Activated CD4-positive, alpha-beta memory T cell treated with anti-CD3 and anti-CD28 coated beads for 36 hours (primary cell): ENCODE measurements around the gene POMC. TPM values are rescaled to one million over a fixed set of nuclear protein-coding genes. Genes with fewer than 3 reads are reported as not detected.
"Not testable (repeated sequence)": the region's sequence is repeated elsewhere in the genome, so short reads cannot be mapped to it uniquely, and the experiment has no call there.

Experiments used
- CTCF ChIA-PET: fragments of 350-600 bp; sonication (Branson Sonifier 250); formaldehyde crosslinking; loops from one replicate; lab custom pipeline; 2021; ENCODE audit warnings: antibody characterized with exemption, inconsistent platforms; lab: Charles Lee
- POLR2A ChIA-PET: fragments of 350-600 bp; sonication (Branson Sonifier 250); formaldehyde crosslinking; loops from one replicate; lab custom pipeline; 2021; ENCODE audit warnings: antibody characterized with exemption; lab: Charles Lee
- DNase-seq: peaks from one replicate; pipeline ENCODE4 v3.0.0-alpha.2; 2020
- H3K27ac Mint-ChIP-seq: one replicate; pipeline ENCODE4 v1.8.0; 2021; ENCODE audit warnings: mixed read lengths
- H3K27me3 Mint-ChIP-seq: one replicate; pipeline ENCODE4 v1.8.0; 2021; ENCODE audit warnings: mixed read lengths
- H3K36me3 Mint-ChIP-seq: one replicate; pipeline ENCODE4 v1.8.0; 2021; ENCODE audit warnings: mixed read lengths
- H3K4me1 Mint-ChIP-seq: one replicate; pipeline ENCODE4 v1.8.0; 2021; ENCODE audit warnings: low read depth, mixed read lengths
- H3K4me3 Mint-ChIP-seq: one replicate; pipeline ENCODE4 v1.8.0; 2021; ENCODE audit warnings: mild to moderate bottlenecking, mixed read lengths
- H3K9me3 Mint-ChIP-seq: one replicate; pipeline ENCODE4 v1.8.0; 2021; ENCODE audit warnings: mixed read lengths
- intact Hi-C: fragments of 100-400 bp; cut with micrococcal nuclease; formaldehyde crosslinking; loops from one replicate; pipeline ENCODE4 v1.15.1; 2023
- total RNA-seq, 2 experiments: library from RNA; stranded (reverse); gene quantifications; one replicate each; pipeline ENCODE4 v1.2.3, GENCODE V29; 2021

POMC gene
- total RNA-seq, 2 experiments from 2014 or later, result 3.8 to 4.2 TPM

GRCh38 chr2:25174192-25174861 is 5.9 kb upstream of the POMC start:
- CTCF ChIA-PET, result interaction anchor here (0.6 kb wide), 1 partner anchor 21 kb away, joined by 3 read pairs; no protein-coding TSS in a partner anchor
- no peaks in the 10 kb centered on the region for H3K36me3 Mint-ChIP-seq

GRCh38 chr2:25173719-25174118 is 5.3 kb upstream of the POMC start:
- POLR2A ChIA-PET, result no interaction called here
- H3K36me3 Mint-ChIP-seq, result no peaks in the 10 kb centered on the region
- H3K4me3 Mint-ChIP-seq, result no peak overlapping the region
- H3K9me3 Mint-ChIP-seq, result no peaks in the 10 kb centered on the region
- CTCF ChIA-PET, result no interaction called here
- DNase-seq, result no peak
- peaks cover 18% of the 10 kb centered on the region for H3K27me3 Mint-ChIP-seq
- intact Hi-C loops, result no loop called here
- no peaks in the 10 kb centered on the region for H3K4me1 Mint-ChIP-seq
- H3K27ac Mint-ChIP-seq, result no peak overlapping the region

More at GRCh38 chr2:25174192-25174861, 5.9 kb upstream of the POMC start:
- no peaks in the 10 kb centered on the region for H3K9me3 Mint-ChIP-seq
- no peak overlapping the region for H3K4me3 Mint-ChIP-seq
- intact Hi-C loops, result no loop called here
- no peaks in the 10 kb centered on the region for H3K4me1 Mint-ChIP-seq
- no peak for DNase-seq
- peaks cover 14% of the 10 kb centered on the region for H3K27me3 Mint-ChIP-seq
- H3K27ac Mint-ChIP-seq, result no peak overlapping the region
- POLR2A ChIA-PET, result no interaction called here

- Mint-ChIP-seq H3K4me3 (no peak overlapping the region), H3K4me1 (peaks cover 14% of the 10 kb centered on the region), H3K36me3 (no peaks in the 10 kb centered on the region), H3K9me3 (no peaks in the 10 kb centered on the region), H3K27ac (no peak overlapping the region), H3K27me3 (peaks cover 36% of the 10 kb centered on the region)
- CTCF ChIA-PET, result interaction anchor here (1.2 to 2.3 kb wide), 2 partner anchors 24 to 196 kb away, joined by 4 to 6 read pairs; no protein-coding TSS in a partner anchor
- DNase-seq, result no peak
- intact Hi-C loops, result no loop called here
- POLR2A ChIA-PET, result no interaction called here
These were observed 2.5 kb upstream of the POMC start for GRCh38 chr2:25170888-25171287.

GRCh38 chr2:25169073-25169470 is 692 bp upstream of the POMC start:
- POLR2A ChIA-PET, result no interaction called here
- Mint-ChIP-seq H3K27me3 (peaks cover 36% of the 10 kb centered on the region), H3K27ac (no peak overlapping the region), H3K9me3 (no peaks in the 10 kb centered on the region), H3K36me3 (no peaks in the 10 kb centered on the region), H3K4me3 (peak overlapping the region; percentile 51), H3K4me1 (peaks cover 14% of the 10 kb centered on the region)
- intact Hi-C loops, result loop anchor here (5.0 kb wide), 1 partner anchor 353 kb away; no protein-coding TSS in a partner anchor
- CTCF ChIA-PET, result interaction anchor here (2.3 to 2.9 kb wide), 2 partner anchors 28 to 194 kb away, joined by 6 to 16 read pairs; no protein-coding TSS in a partner anchor
- no peak for DNase-seq

GRCh38 chr2:25165992-25166875 is 2.1 kb downstream of the POMC start:
- H3K36me3 Mint-ChIP-seq, result no peaks in the 10 kb centered on the region
- no peaks in the 10 kb centered on the region for H3K9me3 Mint-ChIP-seq
- POLR2A ChIA-PET, result no interaction called here
- peaks cover 36% of the 10 kb centered on the region for H3K27me3 Mint-ChIP-seq
- peaks cover 16% of the 10 kb centered on the region for H3K4me1 Mint-ChIP-seq
- H3K27ac Mint-ChIP-seq, result no peak overlapping the region
- intact Hi-C loops, result loop anchor here (1.0 to 5.0 kb wide), 2 partner anchors 30 to 356 kb away; no protein-coding TSS in a partner anchor
- CTCF ChIA-PET, result interaction anchor here (0.6 to 2.9 kb wide), 7 partner anchors 22 to 400 kb away, joined by 3 to 39 read pairs (median 4); no protein-coding TSS in a partner anchor
- peak; percentile 62 for DNase-seq
- no peak overlapping the region for H3K4me3 Mint-ChIP-seq

GRCh38 chr2:25164561-25164960 is 3.8 kb downstream of the POMC start:
- ChIA-PET POLR2A (no interaction called here), CTCF (interaction anchor here (2.4 to 2.9 kb wide), 2 partner anchors 31 to 32 kb away, joined by 11 to 39 read pairs; no protein-coding TSS in a partner anchor)
- H3K4me3 Mint-ChIP-seq, result no peak overlapping the region
- H3K4me1 Mint-ChIP-seq, result peaks cover 26% of the 10 kb centered on the region
- no peak overlapping the region for H3K27ac Mint-ChIP-seq
- H3K36me3 Mint-ChIP-seq, result peaks cover 4% of the 10 kb centered on the region
- DNase-seq, result no peak
- no peaks in the 10 kb centered on the region for H3K9me3 Mint-ChIP-seq
- H3K27me3 Mint-ChIP-seq, result peaks cover 26% of the 10 kb centered on the region
- intact Hi-C loops, result no loop called here

GRCh38 chr2:25162061-25162460 is 6.3 kb downstream of the POMC start:
- H3K27me3 Mint-ChIP-seq, H3K36me3 Mint-ChIP-seq, POLR2A ChIA-PET, intact Hi-C loops, H3K9me3 Mint-ChIP-seq, DNase-seq, H3K27ac Mint-ChIP-seq: not testable (repeated sequence)
- H3K4me3 Mint-ChIP-seq, result peak overlapping the region; percentile 40
- CTCF ChIA-PET, result interaction anchor here (1.2 to 2.4 kb wide), 2 partner anchors 33 to 34 kb away, joined by 4 to 11 read pairs; no protein-coding TSS in a partner anchor
- H3K4me1 Mint-ChIP-seq, result peaks cover 19% of the 10 kb centered on the region

- Mint-ChIP-seq H3K36me3 (peaks cover 4% of the 10 kb centered on the region), H3K4me3 (peak overlapping the region; percentile 74), H3K27ac (peak overlapping the region; percentile 65), H3K4me1 (peaks cover 15% of the 10 kb centered on the region), H3K27me3 (peaks cover under 1% of the 10 kb centered on the region), H3K9me3 (no peaks in the 10 kb centered on the region)
- intact Hi-C loops, result no loop called here
- ChIA-PET POLR2A (no interaction called here), CTCF (no interaction called here)
- DNase-seq, result peak; percentile 83
These were observed 7.2 kb downstream of the POMC start for GRCh38 chr2:25161055-25161781.

GRCh38 chr2:25160376-25160775 is 8.0 kb downstream of the POMC start:
- Mint-ChIP-seq H3K4me3 (peak overlapping the region; percentile 74), H3K36me3 (peaks cover 4% of the 10 kb centered on the region), H3K4me1 (peaks cover 11% of the 10 kb centered on the region), H3K9me3 (no peaks in the 10 kb centered on the region), H3K27ac (peak overlapping the region; percentile 60), H3K27me3 (peaks cover 2% of the 10 kb centered on the region)
- DNase-seq, result no peak
- intact Hi-C loops, result no loop called here
- POLR2A ChIA-PET, result interaction anchor here (0.5 kb wide), 1 partner anchor 797 kb away, joined by 4 read pairs; no protein-coding TSS in a partner anchor
- CTCF ChIA-PET, result no interaction called here

- H3K4me1 Mint-ChIP-seq, result peaks cover 11% of the 10 kb centered on the region
- ChIA-PET CTCF (interaction anchor here (1.1 kb wide), 1 partner anchor 37 kb away, joined by 3 read pairs; no protein-coding TSS in a partner anchor), POLR2A (interaction anchor here (0.5 kb wide), 1 partner anchor 796 kb away, joined by 4 read pairs; no protein-coding TSS in a partner anchor)
- H3K27ac Mint-ChIP-seq, result no peak overlapping the region
- no peak for DNase-seq
- intact Hi-C loops, result no loop called here
- H3K27me3 Mint-ChIP-seq, result peaks cover 2% of the 10 kb centered on the region
- peak overlapping the region; percentile 74 for H3K4me3 Mint-ChIP-seq
- H3K9me3 Mint-ChIP-seq, result no peaks in the 10 kb centered on the region
- H3K36me3 Mint-ChIP-seq, result peaks cover 4% of the 10 kb centered on the region
These were observed 8.4 kb downstream of the POMC start for GRCh38 chr2:25159949-25160348.

GRCh38 chr2:25158096-25158852 is 10.1 kb downstream of the POMC start:
- CTCF ChIA-PET, result no interaction called here
- peaks cover 2% of the 10 kb centered on the region for H3K27me3 Mint-ChIP-seq
- H3K9me3 Mint-ChIP-seq, result no peaks in the 10 kb centered on the region
- intact Hi-C loops, result no loop called here
- H3K27ac Mint-ChIP-seq, result no peak overlapping the region
- no peak overlapping the region for H3K4me3 Mint-ChIP-seq
- H3K4me1 Mint-ChIP-seq, result peaks cover 11% of the 10 kb centered on the region
- peaks cover 4% of the 10 kb centered on the region for H3K36me3 Mint-ChIP-seq
- POLR2A ChIA-PET, result no interaction called here
- no peak for DNase-seq
